WTC11 (cell line): ENCODE data around the gene CD79A. TPM values are rescaled to one million over a fixed set of nuclear protein-coding genes. Genes with fewer than 3 reads are reported as not detected.
A peak's percentile ranks its signal among the peaks of the same experiment; 100 is the strongest.

Experiments used
- ATF2 ChIP-seq: sonication (generic); formaldehyde crosslinking; IDR thresholded peaks from 2 replicates; pipeline ENCODE4 v1.8.1; 2022; ENCODE audit warnings: low read depth, missing genetic modification reagents, borderline replicate concordance
- CREB1 ChIP-seq: sonication (generic); formaldehyde crosslinking; IDR thresholded peaks from 2 replicates; pipeline ENCODE4 v1.8.0; 2023; ENCODE audit warnings: mild to moderate bottlenecking, missing genetic modification reagents
- FOXJ3 ChIP-seq: sonication (generic); formaldehyde crosslinking; IDR thresholded peaks from 2 replicates; pipeline ENCODE4 v1.9.0; 2021; ENCODE audit warnings: missing genetic modification reagents, mild to moderate bottlenecking, borderline replicate concordance
- FOXP1 ChIP-seq: sonication (generic); formaldehyde crosslinking; IDR thresholded peaks from 2 replicates; pipeline ENCODE4 v1.8.0; 2022; ENCODE audit warnings: missing genetic modification reagents, mild to moderate bottlenecking, moderate library complexity, borderline replicate concordance
- GABPB1 ChIP-seq: sonication (generic); formaldehyde crosslinking; IDR thresholded peaks from 2 replicates; pipeline ENCODE4 v1.8.1; 2023; ENCODE audit warnings: mild to moderate bottlenecking, missing genetic modification reagents
- GTF2I ChIP-seq: fragments of 250-450 bp; sonication (Bioruptor Pico); conservative IDR thresholded peaks from 2 replicates; pipeline ENCODE4 v1.4.0; 2021; ENCODE audit warnings: mild to moderate bottlenecking
- HMGA2 ChIP-seq: fragments of 250-450 bp; sonication (Bioruptor Pico); IDR thresholded peaks from 2 replicates; pipeline ENCODE4 v1.4.0; 2021; ENCODE audit warnings: mild to moderate bottlenecking, moderate library complexity
- IRF1 ChIP-seq: sonication (generic); formaldehyde crosslinking; IDR thresholded peaks from 2 replicates; pipeline ENCODE4 v1.8.0; 2023; ENCODE audit warnings: missing genetic modification reagents
- JAZF1 ChIP-seq: fragments of 250-450 bp; sonication (Bioruptor Pico); IDR thresholded peaks from 2 replicates; pipeline ENCODE4 v1.9.0; 2021; ENCODE audit warnings: moderate library complexity, mild to moderate bottlenecking, inconsistent platforms
- JUN ChIP-seq: sonication (generic); formaldehyde crosslinking; IDR thresholded peaks from 2 replicates; pipeline ENCODE4 v1.8.0; 2023; ENCODE audit warnings: mild to moderate bottlenecking, missing genetic modification reagents
- MAX ChIP-seq: sonication (generic); formaldehyde crosslinking; IDR thresholded peaks from 2 replicates; pipeline ENCODE4 v1.8.0; 2022; ENCODE audit warnings: mild to moderate bottlenecking, missing genetic modification reagents
- MYBL2 ChIP-seq: sonication (generic); formaldehyde crosslinking; IDR thresholded peaks from 2 replicates; pipeline ENCODE4 v1.8.1; 2023; ENCODE audit warnings: mild to moderate bottlenecking, moderate library complexity, missing genetic modification reagents
- NFE2L1 ChIP-seq: sonication (generic); formaldehyde crosslinking; IDR thresholded peaks from 2 replicates; pipeline ENCODE4 v1.8.1; 2023; ENCODE audit warnings: missing genetic modification reagents
- NR1H2 ChIP-seq: sonication (generic); formaldehyde crosslinking; IDR thresholded peaks from 2 replicates; pipeline ENCODE4 v1.9.0; 2021; ENCODE audit warnings: mild to moderate bottlenecking, moderate library complexity, missing genetic modification reagents
- NR2C2 ChIP-seq: sonication (generic); formaldehyde crosslinking; IDR thresholded peaks from 2 replicates; pipeline ENCODE4 v1.8.0; 2022; ENCODE audit warnings: mild to moderate bottlenecking, missing genetic modification reagents
- NR3C1 ChIP-seq: sonication (generic); formaldehyde crosslinking; conservative IDR thresholded peaks from 2 replicates; pipeline ENCODE4 v1.8.1; 2023; ENCODE audit warnings: low read depth, mild to moderate bottlenecking, missing genetic modification reagents
- OVOL2 ChIP-seq: fragments of 250-450 bp; sonication (Bioruptor Pico); IDR thresholded peaks from 2 replicates; pipeline ENCODE4 v1.9.0; 2021; ENCODE audit warnings: mild to moderate bottlenecking, borderline replicate concordance
- RORB ChIP-seq: fragments of 250-450 bp; sonication (Bioruptor Pico); IDR thresholded peaks from 2 replicates; pipeline ENCODE4 v1.9.0; 2021; ENCODE audit warnings: mild to moderate bottlenecking
- SMAD3 ChIP-seq: sonication (generic); formaldehyde crosslinking; IDR thresholded peaks from 2 replicates; pipeline ENCODE4 v1.8.0; 2022; ENCODE audit warnings: missing genetic modification reagents, mild to moderate bottlenecking, borderline replicate concordance
- ZBTB43 ChIP-seq: sonication (generic); formaldehyde crosslinking; IDR thresholded peaks from 2 replicates; pipeline ENCODE4 v1.8.1; 2023; ENCODE audit warnings: mild to moderate bottlenecking, missing genetic modification reagents
- ZNF263 ChIP-seq: sonication (generic); formaldehyde crosslinking; IDR thresholded peaks from 2 replicates; pipeline ENCODE4 v1.8.1; 2022; ENCODE audit warnings: low read depth, mild to moderate bottlenecking, moderate library complexity, missing genetic modification reagents
- ZNF317 ChIP-seq: sonication (generic); formaldehyde crosslinking; IDR thresholded peaks from 2 replicates; pipeline ENCODE4 v1.8.1; 2023; ENCODE audit warnings: low read depth, mild to moderate bottlenecking, moderate library complexity, missing genetic modification reagents, borderline replicate concordance
- ZNF425 ChIP-seq: fragments of 250-450 bp; sonication (Bioruptor Pico); conservative IDR thresholded peaks from 2 replicates; pipeline ENCODE4 v1.9.0; 2021; ENCODE audit warnings: mild to moderate bottlenecking
- ZNF532 ChIP-seq: fragments of 250-450 bp; sonication (Bioruptor Pico); IDR thresholded peaks from 2 replicates; pipeline ENCODE4 v1.9.0; 2021; ENCODE audit warnings: mild to moderate bottlenecking, borderline replicate concordance
- total RNA-seq: library from RNA; stranded (reverse); gene quantifications from 3 replicates; pipeline ENCODE4 v1.2.3, GENCODE V29; 2021
- TF ChIP-seq, protein P1 (sequence below): sonication (generic); formaldehyde crosslinking; conservative IDR thresholded peaks from 2 replicates; pipeline ENCODE4 v1.8.1; 2023; ENCODE audit warnings: mild to moderate bottlenecking, low read depth, missing genetic modification reagents, moderate library complexity

CD79A gene
- total RNA-seq, 1 experiment from 2014 or later: 0.42 TPM

- TF ChIP-seq ZNF532 (CRISPR knock-in tag) (no peak), ZNF317 (CRISPR knock-in tag) (no peak), HMGA2 (no peak), GTF2I (CRISPR knock-in tag) (no peak), NR1H2 (CRISPR knock-in tag) (no peak), NFE2L1 (CRISPR knock-in tag) (0 out of 2 replicates have a peak, but pooled peaks have one; percentile 1), NR2C2 (CRISPR knock-in tag) (no peak), SMAD3 (CRISPR knock-in tag) (no peak), FOXP1 (CRISPR knock-in tag) (no peak; the same call in 1 of the 2 replicates), FOXJ3 (no peak), MAX (CRISPR knock-in tag) (no peak), GABPB1 (CRISPR knock-in tag) (no peak), OVOL2 (no peak), ZNF263 (no peak), ATF2 (CRISPR knock-in tag) (no peak), ZBTB43 (0 out of 2 replicates have a peak, but pooled peaks have one; percentile 65), RORB (CRISPR knock-in tag) (no peak), IRF1 (CRISPR knock-in tag) (no peak; the same call in 1 of the 2 replicates), MYBL2 (peak; percentile 38; the same call in 1 of the 2 replicates), NR3C1 (CRISPR knock-in tag) (no peak), JAZF1 (CRISPR knock-in tag) (no peak), JUN (CRISPR knock-in tag) (peak; percentile 3; the same call in 1 of the 2 replicates), ZNF425 (no peak), CREB1 (CRISPR knock-in tag) (no peak)
- TF ChIP-seq, protein P1, sequence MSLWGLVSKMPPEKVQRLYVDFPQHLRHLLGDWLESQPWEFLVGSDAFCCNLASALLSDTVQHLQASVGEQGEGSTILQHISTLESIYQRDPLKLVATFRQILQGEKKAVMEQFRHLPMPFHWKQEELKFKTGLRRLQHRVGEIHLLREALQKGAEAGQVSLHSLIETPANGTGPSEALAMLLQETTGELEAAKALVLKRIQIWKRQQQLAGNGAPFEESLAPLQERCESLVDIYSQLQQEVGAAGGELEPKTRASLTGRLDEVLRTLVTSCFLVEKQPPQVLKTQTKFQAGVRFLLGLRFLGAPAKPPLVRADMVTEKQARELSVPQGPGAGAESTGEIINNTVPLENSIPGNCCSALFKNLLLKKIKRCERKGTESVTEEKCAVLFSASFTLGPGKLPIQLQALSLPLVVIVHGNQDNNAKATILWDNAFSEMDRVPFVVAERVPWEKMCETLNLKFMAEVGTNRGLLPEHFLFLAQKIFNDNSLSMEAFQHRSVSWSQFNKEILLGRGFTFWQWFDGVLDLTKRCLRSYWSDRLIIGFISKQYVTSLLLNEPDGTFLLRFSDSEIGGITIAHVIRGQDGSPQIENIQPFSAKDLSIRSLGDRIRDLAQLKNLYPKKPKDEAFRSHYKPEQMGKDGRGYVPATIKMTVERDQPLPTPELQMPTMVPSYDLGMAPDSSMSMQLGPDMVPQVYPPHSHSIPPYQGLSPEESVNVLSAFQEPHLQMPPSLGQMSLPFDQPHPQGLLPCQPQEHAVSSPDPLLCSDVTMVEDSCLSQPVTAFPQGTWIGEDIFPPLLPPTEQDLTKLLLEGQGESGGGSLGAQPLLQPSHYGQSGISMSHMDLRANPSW: no peak
These were observed 16.5 kb upstream of the CD79A start (continued) for GRCh38 chr19:41860419-41861115.
